ENCODE measurements around the gene EIF5B. TPM values are rescaled to one million over a fixed set of nuclear protein-coding genes. Genes with fewer than 3 reads are reported as not detected.

EIF5B gene
- total RNA-seq, 1 donor: 27.1 TPM

Other genes with a start within 250 kb of the EIF5B start
- gene C2orf15, start 195.7 kb upstream of the EIF5B start, total RNA-seq (ENCODE audit: low replicate concordance): not detected in 2 replicates
- 3.8 and 11.8 TPM in 2 replicates for gene TSGA10, start 182.4 kb upstream of the EIF5B start, total RNA-seq (ENCODE audit: low replicate concordance)
- 2.9 and 9.0 TPM in 2 replicates for gene LIPT1, start 182.4 kb upstream of the EIF5B start, total RNA-seq (ENCODE audit: low replicate concordance)
- gene MITD1, start 156.3 kb upstream of the EIF5B start, total RNA-seq (ENCODE audit: low replicate concordance): 19.1 and 30.1 TPM in 2 replicates
- 13.2 and 33.2 TPM in 2 replicates for gene MRPL30, start 156.2 kb upstream of the EIF5B start, total RNA-seq (ENCODE audit: low replicate concordance)
- not detected in 2 replicates for gene LYG2, start 81.7 kb upstream of the EIF5B start, total RNA-seq (ENCODE audit: low replicate concordance)
- gene LYG1, start 36.2 kb upstream of the EIF5B start, total RNA-seq (ENCODE audit: low replicate concordance): 0.09 TPM in 1 of 2 replicates, not detected in the other
- 51.8 and 88.0 TPM in 2 replicates for gene TXNDC9, start 1.1 kb upstream of the EIF5B start, total RNA-seq (ENCODE audit: low replicate concordance)
- gene REV1, start 152.6 kb downstream of the EIF5B start, total RNA-seq (ENCODE audit: low replicate concordance): 36.2 and 58.5 TPM in 2 replicates

Data from fibroblast of the aortic adventitia (primary cell).